Testis (tissue), 2 donors: ENCODE results near the gene TRIO.

Experiments
- POLR2A ChIP-seq: fragments of 450-650 bp; IDR thresholded peaks from one replicate; pipeline ENCODE4 v1.6.1; 2017; ENCODE audit warnings: antibody characterized with exemption, mild to moderate bottlenecking, moderate library complexity
- TF ChIP-seq, protein P1 (sequence below), 3 experiments: fragments of 450-650 bp in 2 of 3; fragments of 200-600 bp in 1 of 3; sonication (generic) in 1 of 3; IDR thresholded peaks; one replicate each; pipeline ENCODE4 v1.5.1; 2016 to 2019; ENCODE audit warnings: antibody characterized with exemption in 3 of 3, mild to moderate bottlenecking in 2 of 3, moderate library complexity in 1 of 3

DNA sequence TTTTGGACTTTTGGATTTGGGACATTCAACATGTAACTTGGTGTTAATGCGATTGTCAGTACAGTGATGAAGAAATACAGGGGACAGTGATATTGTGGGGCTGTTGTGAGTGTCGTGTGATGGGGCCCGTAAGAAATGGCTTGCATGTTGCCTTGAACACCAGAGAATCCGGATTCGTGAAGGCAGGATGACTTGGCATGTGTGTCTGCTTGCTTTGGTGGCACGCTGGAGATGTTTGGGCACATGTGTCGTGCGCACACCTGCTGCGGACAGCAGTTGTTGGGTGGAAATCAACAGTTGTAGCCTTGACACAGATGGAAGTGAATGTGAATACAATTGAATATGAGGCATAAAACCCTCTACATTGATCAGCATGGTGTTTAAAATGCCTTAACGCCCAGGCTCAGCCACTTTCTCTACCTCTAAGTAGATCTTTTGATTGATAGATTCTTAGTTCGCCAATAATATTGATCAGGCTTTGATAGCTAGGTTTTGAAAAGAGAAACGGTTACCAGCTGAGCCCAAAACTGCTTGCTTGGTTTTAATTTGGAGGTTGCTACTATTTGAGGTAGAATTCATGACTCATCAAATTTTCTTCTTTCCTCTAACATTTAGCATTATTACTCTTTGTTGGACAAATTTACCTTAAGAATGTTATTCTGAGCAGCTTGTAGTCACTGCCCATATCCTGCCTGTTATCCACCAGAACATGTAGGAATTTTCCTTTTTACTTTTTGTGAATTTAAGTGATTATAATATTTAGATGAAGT, 94.4 kb downstream of the TRIO start:
- no peak for TF ChIP-seq POLR2A
- TF ChIP-seq, protein P1, sequence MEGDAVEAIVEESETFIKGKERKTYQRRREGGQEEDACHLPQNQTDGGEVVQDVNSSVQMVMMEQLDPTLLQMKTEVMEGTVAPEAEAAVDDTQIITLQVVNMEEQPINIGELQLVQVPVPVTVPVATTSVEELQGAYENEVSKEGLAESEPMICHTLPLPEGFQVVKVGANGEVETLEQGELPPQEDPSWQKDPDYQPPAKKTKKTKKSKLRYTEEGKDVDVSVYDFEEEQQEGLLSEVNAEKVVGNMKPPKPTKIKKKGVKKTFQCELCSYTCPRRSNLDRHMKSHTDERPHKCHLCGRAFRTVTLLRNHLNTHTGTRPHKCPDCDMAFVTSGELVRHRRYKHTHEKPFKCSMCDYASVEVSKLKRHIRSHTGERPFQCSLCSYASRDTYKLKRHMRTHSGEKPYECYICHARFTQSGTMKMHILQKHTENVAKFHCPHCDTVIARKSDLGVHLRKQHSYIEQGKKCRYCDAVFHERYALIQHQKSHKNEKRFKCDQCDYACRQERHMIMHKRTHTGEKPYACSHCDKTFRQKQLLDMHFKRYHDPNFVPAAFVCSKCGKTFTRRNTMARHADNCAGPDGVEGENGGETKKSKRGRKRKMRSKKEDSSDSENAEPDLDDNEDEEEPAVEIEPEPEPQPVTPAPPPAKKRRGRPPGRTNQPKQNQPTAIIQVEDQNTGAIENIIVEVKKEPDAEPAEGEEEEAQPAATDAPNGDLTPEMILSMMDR (IDR thresholded peaks at IDR 0.05) = no peak
